Measurements from ENCODE around the gene TRPV5.
A peak's percentile ranks its signal among the peaks of the same experiment; 100 is the strongest.

Gene TRPV5

GRCh38 chr7:142874837-142875236 is 58.7 kb downstream of the TRPV5 start:
- no peak for TF ChIP-seq CTCF (IDR thresholded peaks at IDR 0.05; ENCODE audit: low read depth, low read length)
- DNase-seq (ENCODE audit: low read depth in 2 of 2): no peak
- H3K4me3 ChIP-seq (replicated peaks in 1 of 2; ENCODE audit: low read depth in 2 of 2, low read length in 2 of 2): no peak overlapping the region

DNA sequence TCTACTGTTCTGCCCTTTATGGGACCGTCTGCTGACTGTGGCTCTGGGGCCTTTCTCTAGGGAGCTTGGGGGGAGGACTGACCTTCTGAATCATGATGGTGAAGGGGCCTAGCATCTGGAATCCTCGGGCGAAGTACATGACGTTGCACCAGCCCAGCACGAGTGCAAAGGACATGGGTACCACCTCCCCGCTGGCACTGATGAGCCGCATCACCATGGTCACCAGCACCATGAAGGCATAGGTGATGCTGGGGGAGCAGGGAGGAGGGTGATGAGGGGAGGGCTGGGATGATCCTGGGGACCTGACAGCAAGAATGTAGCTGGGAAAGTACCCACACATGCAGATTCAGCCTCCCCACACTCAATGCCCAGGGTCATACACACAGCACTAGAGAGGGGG is 59.1 kb downstream of the TRPV5 start:
- no peak overlapping the region for H3K4me3 ChIP-seq (replicated peaks in 1 of 2; ENCODE audit: low read depth in 2 of 2, low read length in 2 of 2)
- TF ChIP-seq CTCF (IDR thresholded peaks at IDR 0.05; ENCODE audit: low read depth, low read length): no peak
- no peak for DNase-seq (ENCODE audit: low read depth in 2 of 2)

DNA sequence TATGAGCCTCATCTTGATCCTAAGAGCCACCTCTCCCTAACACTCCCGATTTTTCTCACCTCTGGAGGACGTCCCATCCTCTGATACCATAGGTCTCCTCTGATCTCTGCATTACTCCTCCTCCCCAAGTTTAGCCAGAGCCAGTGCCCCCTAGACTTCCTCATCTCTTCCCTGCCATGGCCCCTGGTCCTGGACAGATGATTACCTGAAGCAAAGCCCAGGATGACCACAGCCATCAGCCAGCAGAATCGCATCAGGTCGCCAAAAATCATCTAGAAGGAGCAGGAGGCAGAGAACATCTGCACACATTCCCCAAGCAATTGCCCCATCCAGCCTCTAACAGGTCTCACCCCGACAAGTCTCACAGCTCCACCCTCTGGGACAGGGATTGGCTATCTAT is 59.7 kb downstream of the TRPV5 start:
- no peak overlapping the region for H3K4me3 ChIP-seq (replicated peaks in 1 of 2; ENCODE audit: low read depth in 2 of 2, low read length in 2 of 2)
- DNase-seq (ENCODE audit: low read depth in 2 of 2): no peak
- no peak for TF ChIP-seq CTCF (IDR thresholded peaks at IDR 0.05; ENCODE audit: low read depth, low read length)

GRCh38 chr7:142873281-142873784 is 60.2 kb downstream of the TRPV5 start:
- H3K4me3 ChIP-seq (replicated peaks in 1 of 2; ENCODE audit: low read depth in 2 of 2, low read length in 2 of 2): no peak overlapping the region
- TF ChIP-seq CTCF (IDR thresholded peaks at IDR 0.05; ENCODE audit: low read depth, low read length): peak; percentile 67
- peak; percentile 6 to 11 for DNase-seq (ENCODE audit: low read depth in 2 of 2)

- DNase-seq (ENCODE audit: low read depth in 2 of 2): no peak
- TF ChIP-seq CTCF (IDR thresholded peaks at IDR 0.05; ENCODE audit: low read depth, low read length): no peak
- no peak overlapping the region for H3K4me3 ChIP-seq (replicated peaks in 1 of 2; ENCODE audit: low read depth in 2 of 2, low read length in 2 of 2)
These were observed 61.4 kb downstream of the TRPV5 start for GRCh38 chr7:142872106-142872675.

- DNase-seq (ENCODE audit: low read depth in 2 of 2): no peak
- TF ChIP-seq CTCF (IDR thresholded peaks at IDR 0.05; ENCODE audit: low read depth, low read length): no peak
- no peak overlapping the region for H3K4me3 ChIP-seq (replicated peaks in 1 of 2; ENCODE audit: low read depth in 2 of 2, low read length in 2 of 2)
These were observed 62.1 kb downstream of the TRPV5 start for GRCh38 chr7:142871260-142872105.

Measured in cardiac fibroblast (primary cell).